ENCODE results near the gene PTPN20.
"Not testable (repeated sequence)": the region's sequence is repeated elsewhere in the genome, so short reads cannot be mapped to it uniquely, and the experiment has no call there.

PTPN20 gene

GRCh38 chr10:46960742-46961141 lies 49.5 kb downstream of the PTPN20 start:
- not testable (repeated sequence) for DNase-seq

- DNase-seq = not testable (repeated sequence)
Observed at GRCh38 chr10:46963356-46963755, 52.1 kb downstream of the PTPN20 start.

GRCh38 chr10:46967013-46967412 lies 55.8 kb downstream of the PTPN20 start:
- DNase-seq = not testable (repeated sequence)

GRCh38 chr10:46980223-46980622 lies 69.0 kb downstream of the PTPN20 start:
- DNase-seq = not testable (repeated sequence)

- DNase-seq = not testable (repeated sequence)
Observed at GRCh38 chr10:46987233-46987924, 76.2 kb downstream of the PTPN20 start.

GRCh38 chr10:46992803-46993561 lies 81.8 kb downstream of the PTPN20 start:
- no peak for DNase-seq

GRCh38 chr10:46995234-46995633 lies 84.0 kb downstream of the PTPN20 start:
- no peak for DNase-seq

- no peak for DNase-seq
Observed at GRCh38 chr10:46998192-46998591, 87.0 kb downstream of the PTPN20 start.

- DNase-seq = no peak
Observed at GRCh38 chr10:46998595-46998994, 87.4 kb downstream of the PTPN20 start.

GRCh38 chr10:46999217-46999616 lies 88.0 kb downstream of the PTPN20 start:
- DNase-seq = no peak

- DNase-seq = no peak
Observed at GRCh38 chr10:47008769-47009168, 97.5 kb downstream of the PTPN20 start.

- DNase-seq = no peak
Observed at GRCh38 chr10:47009215-47009838, 98.1 kb downstream of the PTPN20 start.

- DNase-seq = no peak
Observed at GRCh38 chr10:47010036-47010435, 98.8 kb downstream of the PTPN20 start.

GRCh38 chr10:47012214-47012613 lies 101.0 kb downstream of the PTPN20 start:
- DNase-seq = no peak

GRCh38 chr10:47013507-47014154 lies 102.4 kb downstream of the PTPN20 start:
- DNase-seq = no peak

- DNase-seq = no peak
Observed at GRCh38 chr10:47015404-47015803, 104.2 kb downstream of the PTPN20 start.

- DNase-seq = no peak
Observed at GRCh38 chr10:47016564-47016963, 105.3 kb downstream of the PTPN20 start.

GRCh38 chr10:47018026-47018735 lies 107.0 kb downstream of the PTPN20 start:
- DNase-seq = no peak

GRCh38 chr10:47019155-47020145 lies 108.2 kb downstream of the PTPN20 start:
- DNase-seq = no peak

GRCh38 chr10:47020471-47020870 lies 109.2 kb downstream of the PTPN20 start:
- DNase-seq = no peak

- DNase-seq = no peak
Observed at GRCh38 chr10:47021850-47022249, 110.6 kb downstream of the PTPN20 start.
